PC-3 (cell line): ENCODE measurements around the gene FOXN3. TPM values are rescaled to one million over a fixed set of nuclear protein-coding genes. Genes with fewer than 3 reads are reported as not detected.
A peak's percentile ranks its signal among the peaks of the same experiment; 100 is the strongest.

Source experiments
- ATAC-seq: fragments of 200-7000 bp; cut with Tn5 transposase; 2 replicates; pipeline ENCODE4 v1.9.1; 2020; ENCODE audit warnings: mild to moderate bottlenecking, moderate library complexity
- BruUV-seq: library from RNA; stranded (reverse); fragments of 400-500 nt; replicated peaks from 2 replicates; lab custom pipeline; 2021; lab: Mats Ljungman, UMichigan
- CTCF ChIA-PET: fragments of 300-600 bp; sonication (Branson Sonifier 250); formaldehyde crosslinking; loops from one replicate; lab custom pipeline; 2022; ENCODE audit warnings: antibody characterized with exemption; lab: Charles Lee
- POLR2A ChIA-PET: fragments of 300-600 bp; sonication (Branson Sonifier 250); formaldehyde crosslinking; loops from one replicate; lab custom pipeline; 2022; ENCODE audit warnings: antibody characterized with exemption; ENCODE audit not compliant: unreplicated experiment; lab: Charles Lee
- DNase-seq: peaks from one replicate; pipeline ENCODE4 v3.0.0-alpha.2; 2015
- H2AFZ ChIP-seq: fragments of 300-600 bp; sonication (generic); 2 replicates; pipeline ENCODE4 v1.6.0; 2016; ENCODE audit warnings: antibody characterized with exemption, low read length
- H3F3A ChIP-seq: fragments of 300-600 bp; sonication (generic); one replicate; pipeline ENCODE4 v1.6.0; 2017; ENCODE audit warnings: antibody characterized with exemption, low read length, control low read depth, mild to moderate bottlenecking; ENCODE audit not compliant: unreplicated experiment
- H3K27ac ChIP-seq: fragments of 300-600 bp; sonication (generic); 2 replicates; pipeline ENCODE4 v1.5.1; 2016; ENCODE audit warnings: mild to moderate bottlenecking, low read length
- H3K27me3 ChIP-seq: fragments of 300-600 bp; sonication (generic); 2 replicates; pipeline ENCODE4 v1.6.1; 2016; ENCODE audit warnings: low read length, mixed read lengths
- H3K36me3 ChIP-seq: fragments of 300-600 bp; sonication (generic); 2 replicates; pipeline ENCODE4 v1.6.1; 2016; ENCODE audit warnings: low read depth, mixed run types, low read length, mixed read lengths
- H3K4me1 ChIP-seq: fragments of 300-600 bp; sonication (generic); 2 replicates; pipeline ENCODE4 v1.5.1; 2016; ENCODE audit warnings: low read length; ENCODE audit not compliant: insufficient read depth
- H3K4me2 ChIP-seq: fragments of 300-600 bp; sonication (generic); 2 replicates; pipeline ENCODE4 v1.6.0; 2016; ENCODE audit warnings: low read length
- H3K4me3 ChIP-seq: fragments of 300-600 bp; sonication (generic); 2 replicates; pipeline ENCODE4 v1.5.1; 2016; ENCODE audit warnings: mild to moderate bottlenecking, low read length, mixed read lengths
- H3K79me2 ChIP-seq: fragments of 300-600 bp; sonication (generic); 2 replicates; pipeline ENCODE4 v1.6.1; 2017; ENCODE audit warnings: low read length, mixed read lengths
- H3K9ac ChIP-seq: fragments of 300-600 bp; sonication (generic); 2 replicates; pipeline ENCODE4 v1.6.0; 2016; ENCODE audit warnings: mild to moderate bottlenecking, low read length
- H3K9me2 ChIP-seq: fragments of 300-600 bp; sonication (generic); replicated peaks from 2 replicates; pipeline ENCODE4 v1.6.1; 2016; ENCODE audit warnings: mixed run types, low read length, mixed read lengths
- H3K9me3 ChIP-seq: fragments of 300-600 bp; sonication (generic); 2 replicates; pipeline ENCODE4 v1.6.1; 2016; ENCODE audit warnings: low read length, mixed read lengths
- H4K20me1 ChIP-seq: fragments of 300-600 bp; sonication (generic); 2 replicates; pipeline ENCODE4 v1.6.1; 2016; ENCODE audit warnings: low read length, mixed read lengths
- EZH2 ChIP-seq: fragments of 300-600 bp; sonication (generic); IDR thresholded peaks from one replicate; pipeline ENCODE4 v1.6.1; 2017; ENCODE audit warnings: antibody characterized with exemption, mild to moderate bottlenecking, low read length; ENCODE audit not compliant: unreplicated experiment
- EZH2phosphoT487 ChIP-seq: fragments of 300-600 bp; sonication (generic); IDR thresholded peaks from 2 replicates; pipeline ENCODE4 v1.6.1; 2018; ENCODE audit warnings: mild to moderate bottlenecking, antibody characterized with exemption, low read length, borderline replicate concordance
- intact Hi-C: fragments of 100-400 bp; cut with micrococcal nuclease; formaldehyde crosslinking; loops from 2 replicates; pipeline ENCODE4 v1.9.0; 2023
- total RNA-seq: library from RNA; depleted of rRNA; stranded (reverse); fragments of >200 nt; gene quantifications from 2 replicates; pipeline ENCODE4 v1.2.3, GENCODE V29; 2014
- TF ChIP-seq, protein P1 (sequence below): fragments of 300-600 bp; sonication (generic); conservative IDR thresholded peaks from 2 replicates; pipeline ENCODE4 v1.5.1; 2017; ENCODE audit warnings: antibody characterized with exemption, low read depth, mild to moderate bottlenecking, low read length

The FOXN3 gene
- total RNA-seq, 1 experiment from 2014 or later = 13.3 TPM

DNA sequence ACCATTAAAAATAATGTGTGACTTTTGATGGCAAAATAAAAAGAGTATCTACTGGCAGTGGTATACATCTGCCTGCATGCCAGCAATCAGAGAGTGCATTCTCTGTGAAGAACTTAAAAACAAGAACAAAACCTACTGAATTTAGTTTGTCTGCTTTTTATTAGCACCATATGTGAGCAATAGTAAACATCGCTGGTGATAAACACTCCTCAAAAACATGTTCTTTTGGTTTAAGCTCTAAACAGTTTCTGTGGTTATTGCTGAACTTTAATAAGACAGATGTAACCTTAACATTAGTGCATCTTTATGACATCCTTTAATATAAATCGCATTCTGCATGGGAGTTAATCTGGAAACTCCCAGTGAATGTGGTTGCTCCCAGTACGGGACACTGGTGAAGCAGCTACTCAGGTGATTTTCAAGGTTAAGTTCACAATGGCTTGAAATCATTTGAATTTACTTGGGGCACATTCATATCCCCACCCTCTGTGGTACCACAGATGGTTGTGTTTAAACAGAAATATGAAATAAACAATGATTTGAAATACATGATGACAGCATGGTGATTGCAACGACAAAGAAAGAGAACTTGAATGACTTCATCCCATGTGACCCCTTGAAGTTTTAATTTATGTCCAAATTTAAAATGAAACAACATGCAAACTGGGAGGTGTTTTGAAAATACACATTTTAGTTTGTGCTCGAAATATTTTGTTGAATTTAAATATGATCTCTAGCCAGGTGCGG is 285.9 kb downstream of the FOXN3 start:
- ATAC-seq = no peak
- Histone ChIP-seq H3K4me3 (no peak overlapping the region), H3K36me3 (no peaks in the 10 kb centered on the region), H4K20me1 (no peaks in the 10 kb centered on the region), H3K27me3 (no peaks in the 10 kb centered on the region), H3K27ac (no peak overlapping the region), H3K9ac (no peak overlapping the region), H3K4me1 (no peaks in the 10 kb centered on the region), H2AFZ (no peak overlapping the region), H3K9me2 (no peaks in the 10 kb centered on the region), H3K4me2 (no peak overlapping the region), H3F3A (no peaks in the 10 kb centered on the region), H3K9me3 (no peaks in the 10 kb centered on the region; the same call in 1 of the 2 replicates), H3K79me2 (no peaks in the 10 kb centered on the region)
- TF ChIP-seq, protein P1, sequence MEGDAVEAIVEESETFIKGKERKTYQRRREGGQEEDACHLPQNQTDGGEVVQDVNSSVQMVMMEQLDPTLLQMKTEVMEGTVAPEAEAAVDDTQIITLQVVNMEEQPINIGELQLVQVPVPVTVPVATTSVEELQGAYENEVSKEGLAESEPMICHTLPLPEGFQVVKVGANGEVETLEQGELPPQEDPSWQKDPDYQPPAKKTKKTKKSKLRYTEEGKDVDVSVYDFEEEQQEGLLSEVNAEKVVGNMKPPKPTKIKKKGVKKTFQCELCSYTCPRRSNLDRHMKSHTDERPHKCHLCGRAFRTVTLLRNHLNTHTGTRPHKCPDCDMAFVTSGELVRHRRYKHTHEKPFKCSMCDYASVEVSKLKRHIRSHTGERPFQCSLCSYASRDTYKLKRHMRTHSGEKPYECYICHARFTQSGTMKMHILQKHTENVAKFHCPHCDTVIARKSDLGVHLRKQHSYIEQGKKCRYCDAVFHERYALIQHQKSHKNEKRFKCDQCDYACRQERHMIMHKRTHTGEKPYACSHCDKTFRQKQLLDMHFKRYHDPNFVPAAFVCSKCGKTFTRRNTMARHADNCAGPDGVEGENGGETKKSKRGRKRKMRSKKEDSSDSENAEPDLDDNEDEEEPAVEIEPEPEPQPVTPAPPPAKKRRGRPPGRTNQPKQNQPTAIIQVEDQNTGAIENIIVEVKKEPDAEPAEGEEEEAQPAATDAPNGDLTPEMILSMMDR = no peak
- TF ChIP-seq EZH2 (no peak), EZH2phosphoT487 (no peak)
- BruUV-seq = no TSS peak
- intact Hi-C loops = no loop called here
- DNase-seq = no peak
- POLR2A ChIA-PET = no interaction called here
- CTCF ChIA-PET = no interaction called here

- ChIA-PET CTCF (no interaction called here), POLR2A (no interaction called here)
- Histone ChIP-seq H3K9me3 (no peaks in the 10 kb centered on the region), H3K36me3 (no peaks in the 10 kb centered on the region), H2AFZ (no peak overlapping the region), H3K9me2 (no peaks in the 10 kb centered on the region), H3K79me2 (no peaks in the 10 kb centered on the region), H4K20me1 (no peaks in the 10 kb centered on the region), H3K9ac (no peak overlapping the region), H3K4me2 (no peak overlapping the region), H3K4me3 (no peak overlapping the region), H3F3A (no peaks in the 10 kb centered on the region), H3K27me3 (no peaks in the 10 kb centered on the region), H3K27ac (no peak overlapping the region), H3K4me1 (peaks cover 9% of the 10 kb centered on the region)
- BruUV-seq = no TSS peak
- ATAC-seq (no peak), DNase-seq (no peak)
- intact Hi-C loops = loop anchor here (5.0 kb wide), 1 partner anchor 37 kb away; no protein-coding TSS in a partner anchor
- TF ChIP-seq EZH2phosphoT487 = no peak
- TF ChIP-seq, protein P1 = no peak
- TF ChIP-seq EZH2 = no peak
These were observed 287.5 kb downstream of the FOXN3 start for GRCh38 chr14:89129570-89129969.

- no peak for DNase-seq
- Histone ChIP-seq H4K20me1 (no peaks in the 10 kb centered on the region), H3K9me2 (no peaks in the 10 kb centered on the region), H3K4me2 (no peak overlapping the region), H3K9ac (no peak overlapping the region), H3K4me3 (no peak overlapping the region), H3K27ac (no peak overlapping the region), H2AFZ (peak overlapping the region; percentile 4; the same call in 1 of the 2 replicates), H3K79me2 (no peaks in the 10 kb centered on the region), H3K27me3 (peaks cover under 1% of the 10 kb centered on the region; the same call in 1 of the 2 replicates), H3F3A (no peaks in the 10 kb centered on the region), H3K36me3 (no peaks in the 10 kb centered on the region), H3K4me1 (peaks cover 9% of the 10 kb centered on the region), H3K9me3 (no peaks in the 10 kb centered on the region)
- TF ChIP-seq, protein P1 = no peak
- TF ChIP-seq EZH2phosphoT487 (no peak), EZH2 (no peak)
- no TSS peak for BruUV-seq
- ATAC-seq = no peak
- intact Hi-C loops = loop anchor here (5.0 kb wide), 1 partner anchor 36 kb away; no protein-coding TSS in a partner anchor
- ChIA-PET POLR2A (no interaction called here), CTCF (no interaction called here)
These were observed 288.6 kb downstream of the FOXN3 start for GRCh38 chr14:89128311-89129026.
